ENCODE measurements around the gene MYO19. TPM values are rescaled to one million over a fixed set of nuclear protein-coding genes. Genes with fewer than 3 reads are reported as not detected.

The MYO19 gene
- total RNA-seq, 2 experiments from 2014 or later = 106 to 114 TPM

DNA sequence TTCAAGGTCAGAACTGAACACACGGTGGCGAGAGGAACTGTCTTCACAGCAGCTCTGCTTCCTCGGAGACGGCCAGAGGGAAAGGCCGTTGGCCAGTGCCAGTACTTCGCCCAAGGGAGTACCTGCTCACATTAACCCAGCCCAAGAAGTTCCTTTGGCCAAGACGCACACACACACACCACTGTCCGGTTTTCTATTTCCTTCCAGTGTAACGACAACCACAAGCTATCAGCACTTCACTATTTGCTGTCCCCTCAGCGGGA is 9.3 kb upstream of the MYO19 start:
- peak overlapping the region; percentile 98 for H3K4me3 Mint-ChIP-seq
- POLR2A ChIA-PET = interaction anchor here (0.5 to 6.4 kb wide), 6 partner anchors 8 to 624 kb away, joined by 3 to 91 read pairs (median 3); partner anchors contain the start of genes MYO19 and PIGW
- H3K9me3 Mint-ChIP-seq = no peaks in the 10 kb centered on the region
- DNase-seq (peak; percentile 40), ATAC-seq (no peak)
- intact Hi-C loops (cut with micrococcal nuclease) = no loop called here
- CTCF ChIA-PET = interaction anchor here (4.6 kb wide), 1 partner anchor 9 kb away, joined by 22 read pairs; the partner anchor contains the start of genes MYO19 and PIGW
- peak overlapping the region; percentile 94 for H3K27ac Mint-ChIP-seq
- H3K4me1 Mint-ChIP-seq (ENCODE audit: low read depth) = peaks cover 23% of the 10 kb centered on the region
- TF ChIP-seq, protein P1, sequence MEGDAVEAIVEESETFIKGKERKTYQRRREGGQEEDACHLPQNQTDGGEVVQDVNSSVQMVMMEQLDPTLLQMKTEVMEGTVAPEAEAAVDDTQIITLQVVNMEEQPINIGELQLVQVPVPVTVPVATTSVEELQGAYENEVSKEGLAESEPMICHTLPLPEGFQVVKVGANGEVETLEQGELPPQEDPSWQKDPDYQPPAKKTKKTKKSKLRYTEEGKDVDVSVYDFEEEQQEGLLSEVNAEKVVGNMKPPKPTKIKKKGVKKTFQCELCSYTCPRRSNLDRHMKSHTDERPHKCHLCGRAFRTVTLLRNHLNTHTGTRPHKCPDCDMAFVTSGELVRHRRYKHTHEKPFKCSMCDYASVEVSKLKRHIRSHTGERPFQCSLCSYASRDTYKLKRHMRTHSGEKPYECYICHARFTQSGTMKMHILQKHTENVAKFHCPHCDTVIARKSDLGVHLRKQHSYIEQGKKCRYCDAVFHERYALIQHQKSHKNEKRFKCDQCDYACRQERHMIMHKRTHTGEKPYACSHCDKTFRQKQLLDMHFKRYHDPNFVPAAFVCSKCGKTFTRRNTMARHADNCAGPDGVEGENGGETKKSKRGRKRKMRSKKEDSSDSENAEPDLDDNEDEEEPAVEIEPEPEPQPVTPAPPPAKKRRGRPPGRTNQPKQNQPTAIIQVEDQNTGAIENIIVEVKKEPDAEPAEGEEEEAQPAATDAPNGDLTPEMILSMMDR (IDR thresholded peaks at IDR 0.05) = no peak
- H3K27me3 Mint-ChIP-seq = no peaks in the 10 kb centered on the region
- H3K36me3 Mint-ChIP-seq (ENCODE audit: low read depth) = peaks cover 28% of the 10 kb centered on the region

DNA sequence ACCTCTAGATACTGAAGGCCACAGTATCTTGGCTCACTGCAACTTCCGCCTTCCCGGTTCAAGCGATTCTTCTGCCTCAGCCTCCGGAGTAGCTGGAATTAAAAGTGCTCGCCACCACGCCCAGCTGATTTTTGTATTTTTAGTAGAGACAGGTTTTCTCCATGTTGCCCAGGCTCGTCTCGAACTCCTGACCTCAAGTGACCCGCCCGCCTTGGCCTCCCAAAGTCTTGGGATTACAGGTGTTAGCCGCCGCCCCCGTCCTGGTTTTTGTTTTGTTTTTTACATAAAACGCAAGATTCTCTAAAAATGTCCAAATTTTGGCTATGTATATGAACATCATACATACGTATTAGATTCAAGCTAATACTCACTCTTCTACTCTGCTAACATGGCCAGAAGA is 8.1 kb upstream of the MYO19 start:
- intact Hi-C loops (cut with micrococcal nuclease) = no loop called here
- DNase-seq (no peak), ATAC-seq (no peak)
- ChIA-PET POLR2A (interaction anchor here (1.2 kb wide), 1 partner anchor 55 kb away, joined by 5 read pairs; no protein-coding TSS in a partner anchor), CTCF (interaction anchor here (4.6 kb wide), 1 partner anchor 8 kb away, joined by 22 read pairs; the partner anchor contains the start of genes MYO19 and PIGW)
- TF ChIP-seq, protein P1 (IDR thresholded peaks at IDR 0.05) = no peak
- H3K36me3 Mint-ChIP-seq (ENCODE audit: low read depth) = peaks cover 26% of the 10 kb centered on the region
- H3K27me3 Mint-ChIP-seq = no peaks in the 10 kb centered on the region
- H3K27ac Mint-ChIP-seq = no peak overlapping the region
- H3K4me1 Mint-ChIP-seq (ENCODE audit: low read depth) = peaks cover 16% of the 10 kb centered on the region
- no peaks in the 10 kb centered on the region for H3K9me3 Mint-ChIP-seq
- no peak overlapping the region for H3K4me3 Mint-ChIP-seq

- CTCF ChIA-PET = no interaction called here
- H3K9me3 Mint-ChIP-seq = peaks cover 2% of the 10 kb centered on the region
- H3K36me3 Mint-ChIP-seq (ENCODE audit: low read depth) = peaks cover 31% of the 10 kb centered on the region
- DNase-seq (no peak), ATAC-seq (no peak)
- peaks cover 19% of the 10 kb centered on the region for H3K4me1 Mint-ChIP-seq (ENCODE audit: low read depth)
- POLR2A ChIA-PET = no interaction called here
- no peak overlapping the region for H3K4me3 Mint-ChIP-seq
- intact Hi-C loops (cut with micrococcal nuclease) = no loop called here
- H3K27me3 Mint-ChIP-seq = no peaks in the 10 kb centered on the region
- no peak overlapping the region for H3K27ac Mint-ChIP-seq
- TF ChIP-seq, protein P1 (IDR thresholded peaks at IDR 0.05) = no peak
These were observed 6.0 kb upstream of the MYO19 start for GRCh38 chr17:36540696-36541095.

DNA sequence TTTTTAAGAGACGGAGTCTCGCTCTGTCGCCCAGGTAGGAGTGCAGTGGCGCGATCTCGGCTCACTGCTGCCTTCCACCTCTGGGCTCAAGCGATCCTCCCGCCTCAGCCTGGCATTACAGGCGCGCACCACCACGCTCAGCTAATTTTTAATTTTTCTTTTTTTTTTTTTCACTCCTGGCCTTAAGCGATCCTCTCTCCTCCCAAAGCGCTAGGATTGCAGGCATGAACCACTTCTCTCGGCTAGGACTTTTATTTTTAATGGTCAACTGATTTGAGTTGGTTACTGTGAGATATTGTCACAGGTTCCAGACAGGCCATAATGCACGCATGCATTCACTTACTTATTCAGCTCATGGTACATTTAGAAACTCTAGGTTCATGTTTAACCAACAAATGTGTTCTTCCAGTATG is 1.0 kb upstream of the MYO19 start:
- no peak for ATAC-seq
- peak overlapping the region; percentile 99 for H3K27ac Mint-ChIP-seq
- TF ChIP-seq, protein P1 (IDR thresholded peaks at IDR 0.05) = no peak
- intact Hi-C loops (cut with micrococcal nuclease) = no loop called here
- peaks cover 2% of the 10 kb centered on the region for H3K9me3 Mint-ChIP-seq
- H3K4me1 Mint-ChIP-seq (ENCODE audit: low read depth) = peaks cover 34% of the 10 kb centered on the region
- DNase-seq = no peak
- peaks cover 54% of the 10 kb centered on the region for H3K36me3 Mint-ChIP-seq (ENCODE audit: low read depth)
- H3K27me3 Mint-ChIP-seq = no peaks in the 10 kb centered on the region
- CTCF ChIA-PET = interaction anchor here (2.9 to 3.6 kb wide), 2 partner anchors 9 to 15 kb away, joined by 9 to 22 read pairs; partner anchors contain the start of gene GGNBP2
- H3K4me3 Mint-ChIP-seq = peak overlapping the region; percentile 85
- POLR2A ChIA-PET = interaction anchor here (1.2 to 5.8 kb wide), 7 partner anchors 11 to 52 kb away, joined by 3 to 91 read pairs (median 9); partner anchors contain the start of genes GGNBP2 and ZNHIT3

DNA sequence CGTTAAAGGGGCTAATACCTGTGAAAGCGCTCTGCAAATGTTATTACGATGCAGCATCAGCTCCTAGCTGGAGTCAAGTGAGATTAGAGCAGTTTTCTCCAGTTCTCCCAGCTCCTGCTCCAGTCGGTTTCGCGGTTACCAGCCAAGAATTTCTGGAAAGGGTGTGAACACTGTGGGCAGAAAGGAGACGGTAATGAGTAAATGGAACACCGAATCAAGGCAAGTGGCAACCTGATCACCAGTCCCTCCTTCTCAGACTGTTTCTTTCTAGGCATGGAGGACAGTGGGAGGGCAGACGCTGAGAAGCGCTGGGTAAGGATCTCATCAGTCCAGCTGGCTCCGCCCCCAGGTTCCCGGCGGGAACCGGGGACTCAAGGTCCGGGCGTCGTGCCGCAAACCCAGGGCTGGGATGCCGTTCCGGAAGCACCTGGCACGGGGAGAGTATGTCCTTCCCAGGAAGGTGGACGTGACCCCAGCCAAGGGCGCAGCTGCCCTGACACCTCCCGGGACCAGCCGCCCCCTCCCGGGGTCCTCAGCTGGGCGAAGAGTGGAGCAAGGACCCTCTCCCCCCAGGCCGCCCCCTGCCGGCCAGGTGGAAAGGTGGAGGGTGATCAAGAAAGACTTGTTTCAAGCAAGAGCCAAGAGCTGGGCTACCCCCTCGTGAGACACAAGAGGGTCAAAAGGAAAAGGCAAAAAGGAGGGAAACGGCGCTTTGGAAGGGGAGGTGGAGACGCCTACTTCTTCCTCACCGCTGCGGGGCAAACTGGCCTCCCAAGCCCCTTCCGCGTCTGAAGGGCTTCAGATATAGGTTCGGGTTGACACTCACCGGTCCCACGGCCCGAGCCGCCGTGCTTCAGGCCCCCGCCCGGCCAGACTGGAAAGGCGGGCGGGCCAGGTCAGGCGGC is 481 bp downstream of the MYO19 start:
- DNase-seq = peak; percentile 53
- CTCF ChIA-PET = interaction anchor here (0.8 to 3.6 kb wide), 14 partner anchors 8 to 69 kb away, joined by 3 to 22 read pairs (median 5); partner anchors contain the start of gene GGNBP2
- ATAC-seq = peak; percentile 29
- intact Hi-C loops (cut with micrococcal nuclease) = no loop called here
- H3K27me3 Mint-ChIP-seq = no peaks in the 10 kb centered on the region
- TF ChIP-seq, protein P1 (IDR thresholded peaks at IDR 0.05) = peak; percentile 85
- peaks cover 2% of the 10 kb centered on the region for H3K9me3 Mint-ChIP-seq
- POLR2A ChIA-PET = interaction anchor here (0.6 to 5.8 kb wide), 12 partner anchors 10 to 60 kb away, joined by 3 to 91 read pairs (median 5); partner anchors contain the start of genes GGNBP2 and ZNHIT3
- H3K36me3 Mint-ChIP-seq (ENCODE audit: low read depth) = peaks cover 54% of the 10 kb centered on the region
- H3K27ac Mint-ChIP-seq = peak overlapping the region; percentile 99
- peak overlapping the region; percentile 85 for H3K4me3 Mint-ChIP-seq
- H3K4me1 Mint-ChIP-seq (ENCODE audit: low read depth) = peaks cover 33% of the 10 kb centered on the region

Measured in activated CD8-positive, alpha-beta T cell treated with anti-CD3 and anti-CD28 coated beads for 36 hours (primary cell).